Measurements from ENCODE around the gene ACTL9.
"Not testable (repeated sequence)": the region's sequence is repeated elsewhere in the genome, so short reads cannot be mapped to it uniquely, and the experiment has no call there.

ACTL9 gene, protein sequence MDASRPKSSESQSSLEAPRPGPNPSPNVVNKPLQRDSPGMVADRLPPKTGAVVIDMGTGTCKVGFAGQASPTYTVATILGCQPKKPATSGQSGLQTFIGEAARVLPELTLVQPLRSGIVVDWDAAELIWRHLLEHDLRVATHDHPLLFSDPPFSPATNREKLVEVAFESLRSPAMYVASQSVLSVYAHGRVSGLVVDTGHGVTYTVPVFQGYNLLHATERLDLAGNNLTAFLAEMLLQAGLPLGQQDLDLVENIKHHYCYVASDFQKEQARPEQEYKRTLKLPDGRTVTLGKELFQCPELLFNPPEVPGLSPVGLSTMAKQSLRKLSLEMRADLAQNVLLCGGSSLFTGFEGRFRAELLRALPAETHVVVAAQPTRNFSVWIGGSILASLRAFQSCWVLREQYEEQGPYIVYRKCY

DNA sequence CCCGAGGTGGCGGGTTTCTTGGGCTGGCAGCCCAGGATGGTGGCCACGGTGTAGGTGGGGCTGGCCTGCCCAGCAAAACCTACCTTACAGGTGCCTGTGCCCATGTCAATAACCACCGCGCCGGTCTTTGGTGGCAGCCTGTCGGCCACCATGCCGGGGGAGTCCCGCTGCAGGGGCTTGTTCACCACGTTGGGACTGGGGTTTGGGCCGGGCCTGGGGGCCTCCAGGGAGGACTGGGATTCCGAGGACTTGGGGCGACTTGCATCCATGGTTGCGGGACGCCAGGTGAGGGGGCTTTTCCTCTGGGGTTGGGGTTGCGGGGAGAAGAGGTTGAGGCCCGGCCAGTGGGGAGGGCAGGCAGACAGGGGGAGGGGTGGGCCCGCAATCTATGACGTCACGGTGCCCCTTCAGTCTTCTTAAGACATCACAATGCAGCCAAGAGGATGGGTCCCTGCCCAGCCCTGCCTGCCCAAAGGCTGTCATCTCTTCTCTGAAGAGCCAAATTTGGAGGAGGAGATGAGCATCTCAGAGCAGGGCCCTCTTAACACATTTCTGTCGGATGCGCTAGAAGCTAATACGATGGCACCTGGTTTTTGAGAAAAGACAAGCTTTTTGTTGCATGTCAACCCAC lies at the start of gene ACTL9:
TSS of gene ACTL9 (minus strand) at position 363 of the 631 bp plus-strand sequence. CDS start at position 269, 94 bp downstream.
- DNase-seq, result no peak

DNA sequence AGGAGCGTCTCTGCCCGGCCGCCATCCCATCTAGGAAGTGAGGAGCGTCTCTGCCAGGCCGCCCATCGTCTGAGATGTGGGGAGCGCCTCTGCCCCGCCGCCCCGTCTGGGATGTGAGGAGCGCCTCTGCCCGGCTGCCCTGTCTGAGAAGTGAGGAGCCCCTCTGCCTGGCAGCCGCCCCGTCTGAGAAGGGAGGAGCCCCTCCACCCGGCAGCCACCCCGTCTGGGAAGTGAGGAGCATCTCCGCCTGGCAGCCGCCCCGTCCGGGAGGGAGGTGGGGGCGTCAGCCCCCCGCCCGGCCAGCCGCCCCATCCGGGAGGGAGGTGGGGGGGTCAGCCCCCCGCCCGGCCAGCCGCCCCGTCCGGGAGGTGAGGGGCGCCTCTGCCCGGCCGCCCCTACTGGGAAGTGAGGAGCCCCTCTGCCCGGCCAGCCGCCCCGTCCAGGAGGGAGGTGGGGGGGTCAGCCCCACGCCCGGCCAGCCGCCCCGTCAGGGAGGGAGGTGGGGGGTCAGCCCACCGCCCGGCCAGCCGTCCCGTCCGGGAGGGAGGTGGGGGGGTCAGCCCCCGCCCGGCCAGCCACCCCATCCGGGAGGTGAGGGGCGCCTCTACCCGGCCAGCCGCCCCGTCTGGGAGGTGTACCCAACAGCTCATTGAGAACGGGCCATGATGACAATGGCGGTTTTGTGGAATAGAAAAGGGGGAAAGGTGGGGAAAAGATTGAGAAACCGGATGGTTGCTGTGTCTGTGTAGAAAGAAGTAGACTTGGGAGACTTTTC lies 40.9 kb upstream of the ACTL9 start:
- not testable (repeated sequence) for DNase-seq

DNA sequence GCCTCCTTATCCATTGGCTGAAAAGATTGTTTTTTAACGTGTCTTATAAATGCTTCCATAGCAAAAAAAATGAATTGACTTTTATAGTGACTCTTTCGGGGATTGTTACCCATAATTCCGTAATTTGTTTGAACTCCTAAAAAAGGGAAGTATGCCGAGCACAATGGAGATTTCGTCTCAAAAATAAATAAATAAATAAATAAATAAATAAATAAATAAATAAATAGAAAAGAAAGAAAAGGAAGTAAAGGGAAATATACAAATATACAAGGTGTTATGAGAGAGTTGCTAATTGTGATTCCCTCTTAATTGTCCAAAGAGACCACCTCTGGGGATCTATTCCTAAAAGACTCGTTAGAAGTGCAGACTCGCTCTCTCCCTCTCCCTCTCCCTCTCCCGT lies 39.8 kb upstream of the ACTL9 start:
- DNase-seq, result no peak

DNA sequence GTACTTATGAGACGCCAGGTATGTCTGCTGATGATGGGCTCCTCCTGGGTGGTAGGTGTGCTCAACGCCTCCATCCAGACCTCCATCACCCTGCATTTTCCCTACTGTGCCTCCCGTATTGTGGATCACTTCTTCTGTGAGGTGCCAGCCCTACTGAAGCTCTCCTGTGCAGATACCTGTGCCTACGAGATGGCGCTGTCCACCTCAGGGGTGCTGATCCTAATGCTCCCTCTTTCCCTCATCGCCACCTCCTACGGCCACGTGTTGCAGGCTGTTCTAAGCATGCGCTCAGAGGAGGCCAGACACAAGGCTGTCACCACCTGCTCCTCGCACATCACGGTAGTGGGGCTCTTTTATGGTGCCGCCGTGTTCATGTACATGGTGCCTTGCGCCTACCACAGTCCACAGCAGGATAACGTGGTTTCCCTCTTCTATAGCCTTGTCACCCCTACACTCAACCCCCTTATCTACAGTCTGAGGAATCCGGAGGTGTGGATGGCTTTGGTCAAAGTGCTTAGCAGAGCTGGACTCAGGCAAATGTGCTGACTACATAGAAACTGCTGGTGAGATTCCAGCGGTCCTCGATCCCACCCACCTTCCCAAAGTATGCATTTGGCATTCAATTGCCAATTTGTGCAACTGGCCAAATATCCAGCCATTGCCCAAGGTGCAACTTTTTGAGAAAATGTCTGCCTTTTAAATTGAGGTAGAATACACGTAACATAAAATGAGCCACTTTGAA lies 33.0 kb upstream of the ACTL9 start:
- no peak for DNase-seq

DNA sequence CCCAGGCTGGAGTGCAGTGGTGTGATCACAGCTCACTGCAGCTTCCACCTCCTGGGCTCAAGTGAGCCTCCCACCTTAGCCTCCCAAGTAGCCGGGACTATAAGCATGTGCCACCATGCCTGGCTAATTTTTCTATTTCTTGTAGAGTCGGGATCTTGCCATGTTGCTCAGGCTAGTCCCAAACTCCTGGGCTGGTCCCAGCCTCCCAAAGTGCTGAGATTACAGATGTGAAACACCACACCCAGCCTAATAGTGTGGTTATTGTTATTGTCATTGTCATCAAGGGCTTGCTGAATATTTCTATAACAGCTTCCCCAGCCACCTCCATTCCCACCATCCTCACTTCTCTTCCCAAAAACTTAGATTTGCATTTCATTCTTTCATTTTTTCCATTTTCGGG lies 25.7 kb upstream of the ACTL9 start:
- no peak for DNase-seq

DNA sequence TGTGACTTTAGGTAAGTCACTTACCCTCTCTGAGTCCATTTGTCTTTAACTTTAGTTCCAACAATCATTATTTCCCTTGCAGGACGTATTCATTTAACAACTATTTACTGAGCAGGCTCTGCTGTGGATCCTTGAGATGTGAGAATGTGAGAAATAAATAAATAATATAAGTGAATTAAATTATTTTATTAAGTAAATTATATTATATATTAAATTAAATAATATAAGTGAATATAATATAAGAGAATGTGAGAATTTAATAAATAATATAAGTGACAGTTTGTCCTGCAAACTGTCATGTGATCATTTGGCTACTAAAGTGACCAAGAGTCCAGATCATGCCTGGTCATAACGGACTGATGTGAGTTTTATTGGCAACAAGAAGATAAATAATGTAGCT lies 23.4 kb upstream of the ACTL9 start:
- no peak for DNase-seq

DNA sequence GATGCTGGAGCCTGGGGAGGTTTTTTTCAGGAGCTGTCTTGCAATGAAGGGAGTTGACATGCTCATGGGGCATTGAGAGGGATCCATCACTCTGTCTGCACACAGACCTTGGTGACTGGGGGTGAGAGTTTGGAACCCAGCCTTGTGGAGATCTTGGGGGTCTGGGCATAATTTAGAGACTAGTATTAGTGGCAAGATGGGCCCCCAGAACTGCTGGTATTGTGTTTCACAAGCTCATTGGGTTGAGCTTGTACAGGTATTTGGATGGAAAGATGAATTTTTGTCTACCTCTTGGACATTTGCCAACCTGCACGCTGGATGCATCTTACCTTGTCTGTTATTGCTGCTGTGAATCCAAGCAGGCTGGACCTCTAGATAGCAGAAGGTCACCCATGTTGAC lies 22.7 kb upstream of the ACTL9 start, which contains the start of gene OR2Z1:
TSS of gene OR2Z1 (plus strand) at position 301 of the 400 bp plus-strand sequence. CDS start 9,395 bp downstream, outside the sequence.
- DNase-seq, result no peak

DNA sequence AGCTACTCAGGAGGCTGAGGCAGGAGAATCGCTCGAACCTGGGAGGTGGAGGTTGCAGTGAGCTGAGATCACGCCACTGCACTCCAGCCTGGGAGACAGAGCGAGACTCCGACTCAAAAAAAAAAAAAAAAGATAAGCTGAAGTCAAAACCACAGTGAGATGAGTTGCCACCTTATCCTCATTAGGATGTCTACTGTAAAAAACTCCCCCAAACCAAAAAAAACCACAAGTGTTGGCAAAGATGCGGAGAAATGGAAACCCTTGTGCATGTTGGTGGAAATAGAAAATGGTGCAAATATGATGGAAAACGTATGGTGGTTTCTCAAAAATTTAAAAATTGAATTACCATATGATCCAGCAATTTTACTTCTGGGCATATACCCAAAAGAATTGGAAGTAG lies 11.7 kb upstream of the ACTL9 start:
- not testable (repeated sequence) for DNase-seq

DNA sequence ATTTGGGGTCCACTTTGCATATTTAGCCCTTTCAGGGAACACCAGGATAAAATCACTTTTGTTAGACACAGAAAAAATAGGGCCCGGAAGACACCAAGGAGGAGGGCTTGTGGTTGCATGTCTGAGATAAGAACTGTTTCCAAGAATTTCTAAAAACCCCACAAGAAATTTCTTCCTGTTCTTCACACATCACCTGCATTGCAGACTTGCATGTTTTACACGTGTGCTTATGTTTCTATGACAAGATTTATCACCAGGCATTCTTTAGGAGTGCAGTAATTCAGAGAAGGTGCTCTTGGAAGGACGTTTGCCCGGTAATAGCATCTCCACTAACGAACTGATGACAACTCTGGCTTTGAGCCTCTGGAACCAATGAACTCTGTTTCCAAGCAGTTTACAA lies 7.1 kb upstream of the ACTL9 start:
- DNase-seq, result no peak

DNA sequence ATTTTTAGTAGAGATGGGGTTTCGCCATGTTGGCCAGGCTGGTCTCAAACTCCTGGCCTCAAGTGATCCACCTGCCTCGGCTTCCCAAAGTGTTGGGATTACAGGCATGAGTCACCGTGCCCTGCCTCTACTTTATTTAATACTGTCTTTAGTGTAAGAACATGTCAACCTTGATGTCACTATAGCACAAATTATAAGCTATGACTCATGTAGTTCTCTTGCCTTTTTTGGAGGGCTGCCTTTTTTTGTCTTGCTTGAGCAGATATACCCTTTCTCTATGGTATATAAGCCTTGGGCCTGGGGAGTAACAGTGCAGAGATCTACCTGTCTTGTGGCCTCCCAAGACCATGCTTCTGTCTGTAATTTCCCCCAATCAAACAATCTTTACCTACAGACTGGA lies 6.7 kb upstream of the ACTL9 start:
- not testable (repeated sequence) for DNase-seq

DNA sequence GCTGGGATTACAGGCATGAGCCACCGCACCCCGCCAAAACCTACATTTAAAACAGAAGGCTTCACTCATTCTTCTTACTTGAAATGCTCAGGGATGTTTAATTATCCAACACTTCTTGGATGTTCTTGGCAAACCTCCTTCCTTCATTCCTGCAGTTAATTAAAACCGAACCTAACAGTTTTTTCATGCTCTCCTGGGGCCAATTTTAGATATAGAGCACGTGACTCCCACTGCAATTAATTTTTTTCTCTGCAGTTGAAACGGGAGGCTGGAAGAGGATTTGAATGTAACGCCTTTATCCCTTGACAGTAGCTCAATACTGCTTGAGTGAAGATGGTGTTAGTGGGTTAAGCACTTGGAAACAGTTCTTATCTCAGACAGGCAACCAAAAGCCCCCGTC lies 4.6 kb upstream of the ACTL9 start:
- no peak for DNase-seq

DNA sequence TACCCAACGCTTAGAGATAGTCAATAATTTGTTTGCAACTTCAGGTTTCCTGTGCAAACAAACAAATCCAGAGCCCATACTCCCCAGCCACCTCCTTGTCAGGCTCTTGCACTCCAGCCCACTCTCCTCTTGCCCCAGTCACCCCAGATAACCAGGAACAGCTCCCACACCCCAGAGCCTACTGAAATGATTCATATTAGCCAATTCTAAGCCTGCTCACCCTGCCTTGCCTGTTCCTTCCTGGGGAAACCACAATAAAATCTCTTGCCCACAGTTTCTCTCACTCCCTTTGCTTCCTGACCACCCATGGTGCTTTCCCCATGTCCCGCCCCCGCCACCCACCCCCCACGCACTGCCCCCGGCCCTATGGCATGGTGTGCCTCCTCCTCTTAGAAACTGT lies 3.8 kb upstream of the ACTL9 start:
- DNase-seq, result no peak

DNA sequence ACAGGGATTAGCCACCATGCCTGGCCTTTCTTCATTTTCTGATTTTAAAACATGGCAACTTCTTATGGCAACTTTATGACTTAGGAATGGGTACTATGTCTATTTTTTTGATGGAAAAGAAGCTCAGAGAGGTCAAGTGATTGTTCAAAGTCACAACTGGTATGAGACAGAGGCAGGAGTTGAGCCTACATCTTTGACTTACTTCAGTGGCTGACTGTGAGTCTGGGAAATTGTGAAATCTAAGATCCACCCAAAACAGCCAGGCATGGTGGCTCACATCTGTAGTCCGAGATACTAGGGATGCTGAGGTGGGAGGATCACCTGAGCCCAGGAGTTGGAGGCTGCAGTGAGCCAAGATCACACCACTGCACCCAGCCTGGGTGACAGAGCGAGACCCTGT lies 2.4 kb upstream of the ACTL9 start:
- no peak for DNase-seq

DNA sequence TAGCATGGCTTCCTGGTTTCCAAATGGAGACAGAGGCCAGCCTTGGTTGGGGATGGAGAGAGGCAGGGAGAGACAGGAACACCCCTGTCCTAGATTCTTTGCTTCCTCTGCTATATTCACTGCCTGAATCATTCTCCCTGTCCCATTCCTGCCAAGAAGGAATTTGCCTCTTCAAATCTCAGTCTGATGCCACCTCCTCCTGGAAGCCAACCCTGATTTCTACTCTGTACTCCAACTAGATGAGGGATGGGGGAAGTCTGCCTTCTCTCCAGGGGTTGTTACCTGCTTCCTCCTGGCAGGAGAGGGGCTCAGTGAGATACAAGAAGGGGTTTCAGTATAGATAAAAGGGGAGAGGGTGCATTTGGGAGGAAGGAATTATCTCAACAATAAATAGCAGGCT lies 1.3 kb upstream of the ACTL9 start:
- DNase-seq, result no peak

DNA sequence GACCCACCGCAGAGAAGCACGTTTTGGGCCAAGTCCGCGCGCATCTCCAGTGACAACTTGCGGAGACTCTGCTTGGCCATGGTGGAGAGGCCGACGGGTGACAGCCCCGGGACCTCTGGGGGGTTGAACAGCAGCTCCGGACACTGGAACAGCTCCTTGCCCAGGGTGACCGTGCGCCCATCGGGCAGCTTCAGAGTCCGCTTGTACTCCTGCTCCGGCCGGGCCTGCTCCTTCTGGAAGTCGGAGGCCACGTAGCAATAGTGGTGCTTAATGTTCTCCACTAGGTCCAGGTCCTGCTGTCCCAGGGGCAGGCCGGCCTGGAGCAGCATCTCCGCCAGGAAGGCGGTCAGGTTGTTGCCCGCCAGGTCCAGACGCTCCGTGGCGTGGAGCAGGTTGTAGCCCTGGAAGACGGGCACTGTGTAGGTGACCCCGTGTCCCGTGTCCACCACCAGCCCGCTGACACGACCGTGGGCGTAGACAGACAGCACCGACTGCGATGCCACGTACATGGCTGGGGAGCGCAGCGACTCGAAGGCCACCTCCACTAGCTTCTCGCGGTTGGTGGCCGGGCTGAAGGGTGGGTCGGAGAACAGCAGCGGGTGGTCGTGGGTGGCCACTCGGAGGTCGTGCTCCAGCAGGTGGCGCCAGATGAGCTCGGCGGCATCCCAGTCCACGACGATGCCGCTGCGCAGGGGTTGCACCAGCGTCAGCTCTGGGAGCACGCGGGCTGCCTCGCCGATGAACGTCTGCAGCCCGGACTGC lies 743 bp downstream of the ACTL9 start:
- DNase-seq, result no peak

DNA sequence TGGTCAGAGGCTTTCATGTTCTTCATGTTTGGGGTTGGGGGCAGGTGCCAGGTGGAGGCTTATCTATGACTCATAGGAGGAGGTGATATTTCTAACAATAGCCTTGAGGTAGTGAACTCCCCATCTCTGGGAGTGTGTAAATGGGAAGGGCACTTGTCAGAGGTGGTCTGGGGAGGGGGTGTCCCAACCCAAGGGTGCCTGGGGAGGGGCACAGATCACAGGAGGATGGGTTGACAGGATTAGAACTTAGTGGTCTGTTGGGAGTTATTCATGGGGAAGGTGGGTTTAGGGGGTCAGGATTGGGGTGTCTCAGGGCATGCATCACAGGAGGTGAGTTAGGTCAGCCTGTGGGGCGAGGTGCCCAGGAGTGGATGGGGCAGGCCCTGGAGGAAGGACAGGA lies 1.6 kb downstream of the ACTL9 start:
- no peak for DNase-seq

DNA sequence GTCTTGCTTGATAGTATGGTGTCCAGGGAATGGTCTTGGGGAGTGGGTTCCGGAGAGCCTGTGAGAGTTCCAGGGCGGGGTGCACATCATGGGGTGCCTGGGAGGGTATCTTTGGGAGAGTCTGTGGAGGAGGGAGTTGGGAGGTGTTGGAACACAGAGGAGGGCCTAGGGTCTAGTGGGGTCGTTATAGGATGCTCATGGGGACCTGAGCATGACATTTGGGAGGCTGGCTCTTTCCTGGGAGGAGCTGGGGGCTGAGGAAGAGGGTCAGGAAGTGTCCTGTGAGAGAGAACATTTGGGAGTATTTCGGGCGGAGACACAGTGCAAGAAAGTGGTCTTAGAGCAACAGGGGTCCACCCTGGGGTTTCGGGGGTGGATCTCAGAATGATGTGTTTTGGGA lies 2.7 kb downstream of the ACTL9 start:
- DNase-seq, result no peak

DNA sequence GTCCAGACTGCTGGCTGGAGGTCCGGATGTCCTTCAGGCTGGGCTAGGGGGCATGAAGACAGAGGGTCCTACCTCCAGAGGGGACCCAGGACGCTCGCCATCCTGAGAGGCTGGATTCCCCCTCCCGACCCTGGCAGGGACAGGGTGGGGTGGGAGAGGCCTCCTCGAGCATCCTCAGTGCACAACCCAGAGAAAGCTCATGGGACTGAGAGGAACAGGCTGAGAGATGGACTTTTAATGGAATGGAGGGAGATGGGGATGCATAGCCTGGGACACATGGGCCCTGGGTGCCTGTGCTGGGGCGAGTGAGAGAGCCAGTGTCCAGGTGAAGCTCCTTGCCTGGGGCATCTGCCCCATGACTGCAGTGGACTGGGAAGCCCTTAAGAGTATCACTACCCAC lies 3.1 kb downstream of the ACTL9 start:
- no peak for DNase-seq

DNA sequence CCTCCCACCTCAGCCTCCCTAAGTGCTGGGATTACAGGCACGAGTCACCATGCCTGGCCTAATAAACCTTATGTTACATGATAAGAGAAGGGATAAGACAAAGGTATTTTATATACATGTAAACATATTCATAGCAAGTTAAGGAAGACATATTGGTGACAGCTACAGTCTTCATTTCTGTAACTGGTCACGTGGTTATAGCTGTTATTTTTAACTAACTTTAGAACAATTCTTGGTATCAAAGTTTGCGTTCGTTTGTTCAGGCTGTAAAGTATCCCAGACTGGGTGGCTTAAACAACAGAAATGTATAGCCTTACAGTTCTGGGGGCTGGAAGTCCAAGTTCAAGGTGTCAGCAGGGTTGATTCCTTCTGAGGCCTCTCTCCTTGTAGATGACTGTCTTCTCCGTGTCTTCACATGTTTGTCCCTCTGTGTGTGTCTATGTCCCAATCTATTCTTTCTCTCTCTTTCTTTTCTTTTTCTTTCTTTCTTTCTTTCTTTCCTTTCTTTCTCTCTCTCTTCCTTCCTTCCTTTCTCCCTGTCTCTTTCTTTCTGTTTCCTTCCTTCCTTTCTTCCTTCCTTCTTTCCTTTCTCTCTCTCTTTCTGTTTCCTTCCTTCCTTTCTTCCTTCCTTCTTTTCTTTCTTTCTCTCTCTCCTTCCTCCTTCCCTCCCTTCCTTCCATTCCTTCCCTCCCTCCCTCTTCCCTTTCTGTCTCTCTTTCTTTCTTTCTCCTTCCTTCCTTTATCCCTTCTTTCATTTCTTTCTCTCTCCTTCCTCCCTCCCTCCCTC lies 7.6 kb downstream of the ACTL9 start:
- no peak for DNase-seq

DNA sequence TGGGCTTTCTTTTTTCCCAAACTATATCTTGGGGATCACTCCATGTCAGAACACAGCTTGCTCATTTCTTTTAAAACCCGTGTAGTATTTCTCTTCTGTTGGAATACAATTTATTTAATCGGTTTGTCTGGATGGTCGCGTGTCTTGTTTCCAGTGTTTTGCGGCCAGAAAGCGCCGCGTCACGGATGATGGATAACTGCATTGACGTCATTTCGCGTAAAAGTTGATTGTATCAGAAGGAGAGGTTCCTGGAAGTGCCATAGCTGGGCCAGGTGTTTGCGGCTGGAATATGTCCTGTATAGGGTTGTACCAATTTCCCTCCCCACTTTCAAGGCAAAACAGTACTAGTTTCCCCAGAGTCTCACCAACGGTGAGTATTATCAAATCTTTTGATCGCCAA lies 9.7 kb downstream of the ACTL9 start:
- no peak for DNase-seq

DNA sequence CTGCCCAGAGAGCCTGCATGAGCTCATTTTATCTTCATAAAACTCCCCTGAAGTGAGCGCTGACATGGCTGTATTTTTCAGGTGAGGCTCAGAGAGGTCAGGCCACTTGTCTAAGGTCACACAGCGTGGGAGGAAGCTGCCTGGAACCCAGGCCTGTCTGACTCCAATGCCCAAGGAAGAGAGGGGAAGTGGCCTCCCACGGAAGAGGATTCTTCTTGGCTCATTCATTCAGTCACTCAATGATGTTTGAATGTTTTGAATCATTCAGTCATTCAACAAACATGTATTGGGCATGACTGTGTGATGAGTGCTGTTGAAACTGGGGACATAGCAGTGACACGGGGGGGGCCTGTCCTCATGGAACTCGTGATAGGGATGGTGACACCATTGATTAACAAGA lies 12.0 kb downstream of the ACTL9 start:
- DNase-seq, result no peak
